ENCODE measurements around the gene CLIP2. TPM values are rescaled to one million over a fixed set of nuclear protein-coding genes. Genes with fewer than 3 reads are reported as not detected.

Gene CLIP2
- polyA plus RNA-seq, 3 donors, result 1.1 to 5.2 (median 1.3) TPM

GRCh38 chr7:74349621-74350020 lies 60.4 kb downstream of the CLIP2 start:
- Mint-ChIP-seq H3K36me3 (peaks cover 8 to 21% of the 10 kb centered on the region in 2 donors), H3K27me3 (ENCODE audit: low read depth in 3 of 3) (peaks cover 0 to 2% (median 1%) of the 10 kb centered on the region in 3 donors), H3K27ac (no peak overlapping the region), H3K4me3 (no peak overlapping the region), H3K9me3 (peaks cover 0 to 2% (median 2%) of the 10 kb centered on the region in 7 donors), H3K4me1 (no peaks in the 10 kb centered on the region)
- Histone ChIP-seq H3K4me1 (ENCODE audit: control insufficient read depth in 1 of 2, insufficient read depth in 2 of 2, low read length in 2 of 2) (no peaks in the 10 kb centered on the region), H3K9me3 (replicated peaks in 1 of 2; ENCODE audit: control insufficient read depth in 1 of 2, insufficient read depth in 1 of 2, low read length in 2 of 2) (no peaks in the 10 kb centered on the region), H2AFZ (ENCODE audit: insufficient read depth, low read depth, low read length, poor library complexity, severe bottlenecking) (no peak overlapping the region), H3K36me3 (replicated peaks in 1 of 2; ENCODE audit: control insufficient read depth in 1 of 2, insufficient read depth in 2 of 2, low read length in 2 of 2) (peaks cover 0 to 10% of the 10 kb centered on the region in 2 donors), H3K4me2 (replicated peaks; ENCODE audit: extremely low read depth, low read length, poor library complexity, severe bottlenecking) (no peak overlapping the region), H4K20me1 (ENCODE audit: insufficient read depth, low read length) (no peaks in the 10 kb centered on the region), H3K27me3 (ENCODE audit: control insufficient read depth in 2 of 2, insufficient read depth in 2 of 2, low read length in 2 of 2) (no peaks in the 10 kb centered on the region), H3K9ac (ENCODE audit: insufficient read depth, low read length, poor library complexity, severe bottlenecking) (no peak overlapping the region), H3K27ac (ENCODE audit: low read depth in 1 of 2, low read length in 2 of 2) (no peak overlapping the region), H3K4me3 (replicated peaks in 1 of 3; ENCODE audit: low read depth in 2 of 3, low read length in 3 of 3) (no peak overlapping the region), H3K79me2 (ENCODE audit: insufficient read depth, low read length) (no peaks in the 10 kb centered on the region)
- TF ChIP-seq CTCF (IDR thresholded peaks at IDR 0.05), result no peak
- DNase-seq, result no peak
- intact Hi-C loops (cut with micrococcal nuclease), result no loop called here
- WGBS (ENCODE audit: insufficient coverage), result 98% methylated on average over 10 of the region's 10 CpGs

- no peak overlapping the region for H3K9ac ChIP-seq (ENCODE audit: insufficient read depth, low read length, poor library complexity, severe bottlenecking)
- no peak overlapping the region for H3K4me2 ChIP-seq (replicated peaks; ENCODE audit: extremely low read depth, low read length, poor library complexity, severe bottlenecking)
- Mint-ChIP-seq H3K9me3 (peaks cover 0 to 9% (median 4%) of the 10 kb centered on the region in 7 donors), H3K36me3 (peaks cover 16 to 24% of the 10 kb centered on the region in 2 donors), H3K4me1 (peaks cover 3% of the 10 kb centered on the region), H3K27me3 (ENCODE audit: low read depth in 3 of 3) (peaks cover 0 to 3% (median 1%) of the 10 kb centered on the region in 3 donors), H3K4me3 (no peak overlapping the region), H3K27ac (peak overlapping the region in 2 of 7 donors; percentile 19 to 59)
- no peak overlapping the region for H2AFZ ChIP-seq (ENCODE audit: insufficient read depth, low read depth, low read length, poor library complexity, severe bottlenecking)
- DNase-seq, result no peak
- H4K20me1 ChIP-seq (ENCODE audit: insufficient read depth, low read length), result no peaks in the 10 kb centered on the region
- H3K79me2 ChIP-seq (ENCODE audit: insufficient read depth, low read length), result no peaks in the 10 kb centered on the region
- peaks cover 0 to 14% of the 10 kb centered on the region in 2 donors for H3K36me3 ChIP-seq (replicated peaks in 1 of 2; ENCODE audit: control insufficient read depth in 1 of 2, insufficient read depth in 2 of 2, low read length in 2 of 2)
- no peaks in the 10 kb centered on the region for H3K27me3 ChIP-seq (ENCODE audit: control insufficient read depth in 2 of 2, insufficient read depth in 2 of 2, low read length in 2 of 2)
- no peaks in the 10 kb centered on the region for H3K9me3 ChIP-seq (replicated peaks in 1 of 2; ENCODE audit: control insufficient read depth in 1 of 2, insufficient read depth in 1 of 2, low read length in 2 of 2)
- no peaks in the 10 kb centered on the region for H3K4me1 ChIP-seq (ENCODE audit: control insufficient read depth in 1 of 2, insufficient read depth in 2 of 2, low read length in 2 of 2)
- no peak for TF ChIP-seq CTCF (IDR thresholded peaks at IDR 0.05)
- no peak overlapping the region for H3K4me3 ChIP-seq (replicated peaks in 1 of 3; ENCODE audit: low read depth in 2 of 3, low read length in 3 of 3)
- H3K27ac ChIP-seq (ENCODE audit: low read depth in 1 of 2, low read length in 2 of 2), result no peak overlapping the region
- WGBS (ENCODE audit: insufficient coverage), result 100% methylated on average over 1 of the region's 1 CpG
- intact Hi-C loops (cut with micrococcal nuclease), result no loop called here
These were observed 61.5 kb downstream of the CLIP2 start for GRCh38 chr7:74350751-74351150.

Data from CD14-positive monocyte (primary cell).